WI38 (cell line): ENCODE data around the gene SNX9.
"Not testable (repeated sequence)": the region's sequence is repeated elsewhere in the genome, so short reads cannot be mapped to it uniquely, and the experiment has no call there.

Experiments
- H3K4me3 ChIP-seq: 2 replicates; pipeline ENCODE4 v1.5.1; 2011; ENCODE audit warnings: low read depth, mild to moderate bottlenecking, control low read depth, low read length
- CTCF ChIP-seq: IDR thresholded peaks from 2 replicates; pipeline ENCODE4 v1.5.1; 2012; ENCODE audit warnings: low read depth, mild to moderate bottlenecking, control low read depth, low read length

SNX9 gene

GRCh38 chr6:157929765-157930319 lies 106.8 kb downstream of the SNX9 start:
- no peak overlapping the region for H3K4me3 ChIP-seq
- TF ChIP-seq CTCF: no peak

GRCh38 chr6:157935786-157936185 lies 112.7 kb downstream of the SNX9 start:
- no peak for TF ChIP-seq CTCF

GRCh38 chr6:157937318-157937717 lies 114.3 kb downstream of the SNX9 start:
- no peak for TF ChIP-seq CTCF

More at GRCh38 chr6:157935786-157936185, 112.7 kb downstream of the SNX9 start:
- no peak overlapping the region for H3K4me3 ChIP-seq

DNA sequence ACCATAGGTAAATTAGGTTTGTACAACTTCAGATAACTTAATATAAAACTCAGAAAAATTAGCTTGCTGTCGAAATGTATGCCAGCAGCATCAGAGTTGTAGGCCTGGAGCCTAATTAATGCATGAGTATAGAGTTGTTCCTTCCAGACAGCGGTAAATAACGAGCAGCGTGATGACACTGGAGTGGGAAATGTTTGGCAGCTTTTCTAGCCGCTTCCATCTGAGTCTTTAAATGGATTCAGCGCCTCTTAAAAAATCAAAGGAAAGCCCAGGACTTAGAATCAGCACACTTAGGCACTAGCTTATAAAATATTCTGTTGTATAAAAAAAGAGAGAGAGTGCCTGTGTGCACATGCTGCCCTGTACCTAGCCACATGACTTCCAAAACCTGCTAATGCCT lies 114.9 kb downstream of the SNX9 start:
- TF ChIP-seq CTCF: no peak
- no peak overlapping the region for H3K4me3 ChIP-seq

More at GRCh38 chr6:157937318-157937717, 114.3 kb downstream of the SNX9 start:
- H3K4me3 ChIP-seq: no peak overlapping the region

DNA sequence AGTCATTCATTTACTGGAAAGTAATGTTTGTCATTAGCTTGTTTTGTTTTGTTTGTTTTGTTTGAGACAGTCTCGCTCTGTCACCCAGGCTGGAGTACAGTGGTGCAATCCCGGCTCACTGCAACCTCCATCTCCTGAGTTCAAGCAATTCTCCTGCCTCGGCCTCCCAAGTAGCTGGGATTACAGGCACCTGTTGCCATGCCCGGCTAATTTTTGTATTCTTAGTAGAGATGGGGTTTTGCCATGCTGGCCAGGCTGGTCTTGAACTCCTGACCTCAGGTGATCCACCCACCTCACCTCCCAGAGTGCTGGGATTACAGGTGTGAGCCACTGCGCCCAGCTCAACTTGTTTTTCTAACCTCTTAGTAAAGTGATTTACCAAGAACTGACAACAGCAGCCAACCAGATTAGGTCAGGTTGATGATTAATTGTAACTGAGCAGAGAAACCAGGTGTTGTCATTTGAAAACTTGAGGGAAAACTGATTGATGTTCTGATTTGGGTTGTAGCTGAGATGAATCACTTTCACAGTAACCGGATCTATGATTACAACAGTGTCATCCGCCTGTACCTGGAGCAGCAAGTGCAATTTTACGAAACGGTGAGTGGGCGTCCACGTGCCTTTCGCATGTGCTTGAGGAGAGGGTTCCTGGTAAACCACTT lies 117.5 kb downstream of the SNX9 start:
- not testable (repeated sequence) for H3K4me3 ChIP-seq

- no peak for TF ChIP-seq CTCF
Observed at GRCh38 chr6:157941101-157941863, 118.2 kb downstream of the SNX9 start.

GRCh38 chr6:157942351-157942750 lies 119.3 kb downstream of the SNX9 start:
- TF ChIP-seq CTCF: no peak

More at GRCh38 chr6:157941101-157941863, 118.2 kb downstream of the SNX9 start:
- H3K4me3 ChIP-seq: no peak overlapping the region

More at GRCh38 chr6:157942351-157942750, 119.3 kb downstream of the SNX9 start:
- no peak overlapping the region for H3K4me3 ChIP-seq
